OCI-LY7 (cell line): ENCODE data around the gene IL15RA. TPM values are rescaled to one million over a fixed set of nuclear protein-coding genes. Genes with fewer than 3 reads are reported as not detected.

Experiments
- BruUV-seq: library from RNA; stranded (reverse); fragments of 400-500 nt; replicated peaks from 2 replicates; lab custom pipeline; 2021; lab: Mats Ljungman, UMichigan
- CTCF ChIA-PET: fragments of 300-600 bp; sonication (Branson Sonifier 250); formaldehyde crosslinking; loops from one replicate; lab custom pipeline; 2022; ENCODE audit warnings: antibody characterized with exemption; ENCODE audit not compliant: unreplicated experiment; lab: Charles Lee
- POLR2A ChIA-PET: fragments of 300-600 bp; sonication (Branson Sonifier 250); formaldehyde crosslinking; loops from one replicate; lab custom pipeline; 2022; ENCODE audit warnings: antibody characterized with exemption; lab: Charles Lee
- DNase-seq: peaks from one replicate; pipeline ENCODE4 v3.0.0-alpha.2; 2015; ENCODE audit warnings: low spot score
- H2AFZ ChIP-seq: fragments of 200-600 bp; sonication (generic), shearing (Covaris generic); 2 replicates; pipeline ENCODE4 v1.6.1; 2014; ENCODE audit warnings: mild to moderate bottlenecking, antibody characterized with exemption, low read length, moderate library complexity
- H3K27ac ChIP-seq: fragments of 200-600 bp; sonication (generic); 2 replicates; pipeline ENCODE4 v1.5.1; 2014; ENCODE audit warnings: mixed run types, low read depth, mild to moderate bottlenecking, moderate library complexity, low read length, inconsistent platforms; ENCODE audit not compliant: poor library complexity, severe bottlenecking
- H3K36me3 ChIP-seq: fragments of 200-600 bp; sonication (generic); 2 replicates; pipeline ENCODE4 v1.6.1; 2014; ENCODE audit warnings: mild to moderate bottlenecking, antibody characterized with exemption, low read length, moderate library complexity, mixed read lengths; ENCODE audit not compliant: insufficient read depth
- H3K4me1 ChIP-seq: fragments of 200-600 bp; sonication (generic); 2 replicates; pipeline ENCODE4 v1.5.1; 2014; ENCODE audit warnings: mild to moderate bottlenecking, low read length; ENCODE audit not compliant: insufficient read depth, poor library complexity, severe bottlenecking
- H3K4me2 ChIP-seq: fragments of 200-600 bp; sonication (generic); 2 replicates; pipeline ENCODE4 v1.6.1; 2014; ENCODE audit warnings: mild to moderate bottlenecking, low read length
- H3K4me3 ChIP-seq: fragments of 200-600 bp; sonication (generic); 2 replicates; pipeline ENCODE4 v1.5.1; 2014; ENCODE audit warnings: mild to moderate bottlenecking, low read depth, low read length; ENCODE audit not compliant: poor library complexity, severe bottlenecking
- H3K79me2 ChIP-seq: fragments of 200-600 bp; sonication (generic); 2 replicates; pipeline ENCODE4 v1.6.1; 2016; ENCODE audit warnings: low read depth, mild to moderate bottlenecking, low read length, moderate library complexity, mixed read lengths; ENCODE audit not compliant: insufficient read depth
- H3K9me2 ChIP-seq: fragments of 200-600 bp; sonication (generic); 2 replicates; pipeline ENCODE4 v1.6.1; 2016; ENCODE audit warnings: mild to moderate bottlenecking, low read length, mixed read lengths; ENCODE audit not compliant: insufficient read depth
- H3K9me3 ChIP-seq: fragments of 200-600 bp; sonication (generic); 2 replicates; pipeline ENCODE4 v1.6.1; 2014; ENCODE audit warnings: mild to moderate bottlenecking, mixed run types, low read length, mixed read lengths
- H4K20me1 ChIP-seq: fragments of 200-600 bp; sonication (generic); 2 replicates; pipeline ENCODE4 v1.6.1; 2014; ENCODE audit warnings: mild to moderate bottlenecking, antibody characterized with exemption, low read length, moderate library complexity, mixed read lengths; ENCODE audit not compliant: insufficient read depth
- CTCF ChIP-seq: fragments of 200-600 bp; sonication (generic); conservative IDR thresholded peaks from 2 replicates; pipeline ENCODE4 v1.5.1; 2014; ENCODE audit warnings: mild to moderate bottlenecking, antibody characterized with exemption, low read length, moderate library complexity, mixed read lengths
- EZH2phosphoT487 ChIP-seq: fragments of 200-600 bp; sonication (generic); IDR thresholded peaks from 2 replicates; pipeline ENCODE4 v1.6.1; 2018; ENCODE audit warnings: low read depth, borderline replicate concordance, mild to moderate bottlenecking, mixed run types, antibody characterized with exemption, low read length, moderate library complexity, mixed read lengths
- intact Hi-C: fragments of 100-400 bp; cut with micrococcal nuclease; formaldehyde crosslinking; loops from one replicate; pipeline ENCODE4 v1.10.0; 2022; ENCODE audit not compliant: unreplicated experiment
- small RNA-seq: library from RNA; depleted of rRNA; stranded (forward); fragments of <200 nt; gene quantifications from one replicate; pipeline ENCODE3, GENCODE V24; 2014
- total RNA-seq, 2 experiments: library from RNA; depleted of rRNA in 1 of 2; stranded (reverse); fragments of >200 nt in 1 of 2; shearing (Covaris generic) in 1 of 2; gene quantifications; 2 replicates each; pipeline ENCODE4 v1.2.3, GENCODE V29; 2014 to 2022

The IL15RA gene
- total RNA-seq, 2 experiments from 2014 or later = 5.9 to 14.5 TPM

DNA sequence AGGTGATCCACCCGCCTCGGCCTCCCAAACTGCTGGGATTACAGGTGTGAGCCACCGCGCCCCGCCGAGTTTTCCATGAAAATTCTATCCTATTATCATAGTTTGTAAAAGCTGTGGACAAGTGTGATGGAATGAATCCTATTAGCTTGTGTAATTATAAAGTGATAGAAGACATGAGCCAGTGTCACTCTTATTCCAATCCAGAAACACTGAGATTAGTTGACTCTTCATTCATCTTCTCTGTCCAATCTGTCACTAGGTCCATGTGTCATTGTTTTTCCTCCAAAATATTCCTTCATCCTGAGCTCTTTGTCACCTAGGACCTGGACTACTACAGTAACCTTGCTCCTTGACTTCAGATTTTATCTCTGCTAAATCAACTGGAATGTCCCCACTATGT lies 73.8 kb downstream of the IL15RA start:
- H3K79me2 ChIP-seq = no peaks in the 10 kb centered on the region
- BruUV-seq = no TSS peak
- no peaks in the 10 kb centered on the region for H3K9me2 ChIP-seq
- H3K4me3 ChIP-seq = no peak overlapping the region
- no peak overlapping the region for H3K27ac ChIP-seq
- H3K4me1 ChIP-seq = peaks cover 8% of the 10 kb centered on the region
- H3K4me2 ChIP-seq = no peak overlapping the region
- no peaks in the 10 kb centered on the region for H3K9me3 ChIP-seq
- DNase-seq = no peak
- intact Hi-C loops = no loop called here
- TF ChIP-seq EZH2phosphoT487 (no peak), CTCF (no peak)
- no peak overlapping the region for H2AFZ ChIP-seq
- POLR2A ChIA-PET = interaction anchor here (0.6 to 2.3 kb wide), 6 partner anchors 10 to 90 kb away, joined by 3 to 9 read pairs (median 4); partner anchors contain the start of genes ANKRD16, FBH1 and GDI2
- H4K20me1 ChIP-seq = no peaks in the 10 kb centered on the region
- peaks cover 26% of the 10 kb centered on the region for H3K36me3 ChIP-seq
- CTCF ChIA-PET = no interaction called here

DNA sequence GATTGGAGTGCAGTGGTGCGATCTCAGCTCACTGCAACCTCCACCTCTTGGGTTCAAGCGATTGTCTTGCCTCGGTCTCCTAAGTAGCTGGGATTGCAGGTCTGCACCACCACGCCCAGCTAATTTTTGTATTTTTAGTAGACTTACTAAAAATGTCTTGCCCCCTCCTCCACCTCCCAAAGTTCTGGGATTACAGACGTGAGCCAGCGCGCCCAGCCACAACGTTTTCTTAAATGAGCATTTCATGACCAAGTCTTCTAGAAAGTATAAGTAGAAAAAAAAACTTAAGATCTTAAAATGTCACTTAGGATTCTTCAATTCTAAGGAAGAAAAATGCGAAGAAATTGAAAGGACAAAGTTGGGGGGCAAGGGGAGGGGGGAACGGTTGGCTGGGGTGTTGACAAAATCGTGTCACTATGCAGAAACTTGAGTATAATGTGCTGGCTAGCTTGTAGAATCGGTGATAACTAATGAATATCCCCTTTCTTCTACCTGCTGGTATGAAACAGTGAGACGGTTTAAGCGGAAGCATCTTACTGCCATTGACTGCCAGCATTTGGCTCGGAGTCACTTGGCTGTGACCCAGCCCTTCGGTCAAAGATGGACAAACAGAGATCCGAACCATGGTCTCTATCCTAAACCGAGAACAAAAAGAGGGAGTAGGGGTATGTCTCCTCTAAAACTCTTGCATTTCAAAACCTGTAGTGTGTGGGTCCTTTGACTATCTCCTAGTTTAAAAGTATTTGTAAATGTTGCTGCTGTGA lies 74.7 kb downstream of the IL15RA start:
- no peaks in the 10 kb centered on the region for H4K20me1 ChIP-seq
- ChIA-PET POLR2A (interaction anchor here (0.6 to 2.3 kb wide), 5 partner anchors 9 to 89 kb away, joined by 3 to 9 read pairs (median 4); partner anchors contain the start of genes ANKRD16, FBH1 and GDI2), CTCF (no interaction called here)
- H3K27ac ChIP-seq = no peak overlapping the region
- H3K9me2 ChIP-seq = no peaks in the 10 kb centered on the region
- intact Hi-C loops = no loop called here
- no peak overlapping the region for H2AFZ ChIP-seq
- TF ChIP-seq CTCF (no peak), EZH2phosphoT487 (no peak)
- no peaks in the 10 kb centered on the region for H3K9me3 ChIP-seq
- peaks cover 8% of the 10 kb centered on the region for H3K4me1 ChIP-seq
- BruUV-seq = no TSS peak
- H3K79me2 ChIP-seq = no peaks in the 10 kb centered on the region
- H3K36me3 ChIP-seq = peaks cover 32% of the 10 kb centered on the region
- no peak overlapping the region for H3K4me3 ChIP-seq
- no peak for DNase-seq
- H3K4me2 ChIP-seq = no peak overlapping the region

Small RNA genes within 50 kb of the gene (small RNA-seq; reads per million reads assigned to genes)
- gene RF00397 = not detected

Other genes with a start within 250 kb of the IL15RA start
- gene GDI2, start 164.1 kb downstream of the IL15RA start, total RNA-seq (2014; rRNA removed; shearing (Covaris generic)) = 265 and 270 TPM in 2 replicates
- 271 and 292 TPM in 2 replicates for gene GDI2, start 164.1 kb downstream of the IL15RA start, total RNA-seq (2022)
- 7.9 and 15.2 TPM in 2 replicates for gene ANKRD16, start 87.7 kb downstream of the IL15RA start, total RNA-seq (2014; rRNA removed; shearing (Covaris generic))
- 12.0 and 15.0 TPM in 2 replicates for gene ANKRD16, start 87.7 kb downstream of the IL15RA start, total RNA-seq (2022)
- gene FBH1, start 87.3 kb downstream of the IL15RA start, total RNA-seq (2014; rRNA removed; shearing (Covaris generic)) = 61.9 and 65.6 TPM in 2 replicates
- gene FBH1, start 87.3 kb downstream of the IL15RA start, total RNA-seq (2022) = 58.1 and 67.4 TPM in 2 replicates
- gene IL2RA, start 84.8 kb upstream of the IL15RA start, total RNA-seq (2014; rRNA removed; shearing (Covaris generic)) = 24.0 and 24.3 TPM in 2 replicates
- gene IL2RA, start 84.8 kb upstream of the IL15RA start, total RNA-seq (2022) = 22.3 and 27.5 TPM in 2 replicates
- gene RBM17, start 111.5 kb upstream of the IL15RA start, total RNA-seq (2014; rRNA removed; shearing (Covaris generic)) = 103 and 152 TPM in 2 replicates
- 248 and 266 TPM in 2 replicates for gene RBM17, start 111.5 kb upstream of the IL15RA start, total RNA-seq (2022)
- 29.0 and 33.7 TPM in 2 replicates for gene PFKFB3, start 225.4 kb upstream of the IL15RA start, total RNA-seq (2014; rRNA removed; shearing (Covaris generic))
- 36.7 and 50.7 TPM in 2 replicates for gene PFKFB3, start 225.4 kb upstream of the IL15RA start, total RNA-seq (2022)